GM19395 (cell line): ENCODE measurements around the gene CDH16.
A peak's percentile ranks its signal among the peaks of the same experiment; 100 is the strongest.
"Not testable (repeated sequence)": the region's sequence is repeated elsewhere in the genome, so short reads cannot be mapped to it uniquely, and the experiment has no call there.

ENCODE experiments used
- ATAC-seq: cut with Tn5 transposase; IDR thresholded peaks from one replicate; pipeline ENCODE4 v1.9.1; 2021; ENCODE audit warnings: mild to moderate bottlenecking, moderate library complexity; ENCODE audit not compliant: unreplicated experiment

Gene CDH16

DNA sequence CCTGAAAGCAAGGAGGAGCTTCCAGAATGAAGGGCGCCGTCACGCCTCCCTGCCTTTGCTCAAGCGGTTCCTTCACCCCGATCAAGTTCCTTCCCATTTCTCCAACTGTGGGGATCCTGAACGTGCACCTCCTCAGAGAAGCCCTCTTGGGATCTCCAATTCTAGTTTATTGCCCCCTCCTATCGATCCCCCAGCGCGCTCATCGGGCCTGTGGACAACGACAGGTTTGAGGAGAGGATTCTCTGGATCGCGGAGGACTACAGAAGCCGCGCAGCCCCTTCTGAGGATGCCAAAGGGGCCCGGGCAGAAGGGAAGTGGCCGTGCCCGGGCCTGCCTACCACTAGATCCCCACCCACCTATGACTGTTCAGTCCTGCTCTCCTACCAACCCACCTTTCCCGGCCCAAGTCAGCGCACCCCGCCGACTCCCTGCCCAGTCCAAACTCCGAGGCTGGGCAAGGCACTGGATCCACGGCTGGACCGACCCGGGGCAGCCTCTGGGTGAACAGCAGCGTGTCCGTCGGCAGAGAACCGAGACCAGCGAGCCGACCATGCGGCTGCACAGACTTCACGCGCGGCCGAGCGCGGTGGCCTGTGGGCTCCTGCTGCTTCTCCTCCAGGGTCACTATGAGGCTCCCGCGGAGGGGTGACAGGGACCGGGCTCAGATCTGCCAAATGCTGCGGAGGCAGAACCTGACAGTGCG lies 29.6 kb upstream of the CDH16 start:
- ATAC-seq = no peak

DNA sequence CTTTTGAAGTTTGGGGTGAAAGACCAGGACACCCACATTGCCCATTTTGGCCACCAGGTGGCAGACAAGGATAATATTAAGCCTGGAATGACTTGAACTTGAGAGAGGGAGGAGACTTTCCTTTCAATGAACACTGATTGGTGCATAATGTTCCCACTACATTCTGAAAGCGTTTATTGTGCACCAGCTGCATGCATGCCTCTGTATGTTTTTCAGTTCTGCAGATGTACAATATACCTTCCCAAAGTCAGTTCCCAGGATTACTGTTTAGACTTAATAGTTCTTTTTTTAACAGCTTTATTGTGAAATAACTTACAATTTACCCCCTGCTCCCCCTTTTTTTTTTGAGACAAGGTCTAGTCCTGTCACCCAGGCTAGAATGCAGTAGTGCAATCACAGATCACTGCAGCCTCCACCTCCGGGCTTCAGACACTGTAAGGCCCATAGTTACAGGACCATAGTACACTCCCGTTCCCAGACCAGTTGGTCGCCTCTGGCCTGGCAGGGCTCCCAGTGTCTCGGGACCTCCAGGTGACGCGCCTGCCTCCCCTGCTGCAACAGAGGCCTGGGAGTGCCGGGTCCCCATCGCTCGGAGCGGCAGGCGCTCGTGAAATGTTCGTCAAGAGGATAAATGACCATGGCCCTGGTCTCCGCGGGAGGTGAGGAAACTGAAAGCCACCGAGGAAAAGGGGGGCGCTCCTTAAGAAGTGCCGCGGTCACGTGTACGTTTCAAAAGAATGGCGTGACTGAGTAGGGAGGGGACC lies 28.8 kb upstream of the CDH16 start:
- peak; percentile 79 for ATAC-seq

DNA sequence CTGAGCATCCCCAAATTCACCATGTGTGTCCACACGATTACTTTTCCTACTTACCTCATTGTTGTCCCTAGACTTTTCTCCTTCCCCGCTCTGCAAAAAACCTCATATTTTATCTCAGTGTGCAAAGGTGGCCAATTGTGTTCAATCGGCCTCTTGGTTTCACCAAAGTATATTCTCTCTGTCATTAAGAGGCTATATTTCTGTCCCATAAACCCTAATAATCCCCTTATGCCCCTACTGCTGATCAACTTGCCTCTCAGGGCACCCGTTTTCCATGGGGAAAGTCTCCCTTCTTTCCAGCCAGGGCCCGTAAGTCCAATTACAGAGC lies 28.3 kb upstream of the CDH16 start:
- no peak for ATAC-seq

DNA sequence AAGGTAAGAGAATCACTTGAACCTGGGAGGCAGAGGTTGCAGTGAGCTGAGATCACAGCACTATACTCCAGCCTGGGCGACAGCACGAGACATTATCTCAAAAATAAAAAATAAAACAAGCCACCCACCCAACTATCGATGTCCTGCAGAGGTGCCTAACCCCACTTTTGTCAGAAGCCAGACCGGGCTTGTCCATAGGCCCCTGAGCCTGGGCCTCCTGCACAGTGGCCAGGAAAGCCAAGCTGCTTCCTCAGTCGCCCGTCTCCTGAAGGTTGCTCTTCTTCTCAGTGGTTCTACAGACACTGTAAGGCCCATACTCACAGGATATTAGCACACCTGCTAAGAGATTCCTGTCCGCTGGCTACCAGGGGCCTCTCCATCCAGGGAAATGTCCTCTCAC lies 27.9 kb upstream of the CDH16 start:
- ATAC-seq = no peak

DNA sequence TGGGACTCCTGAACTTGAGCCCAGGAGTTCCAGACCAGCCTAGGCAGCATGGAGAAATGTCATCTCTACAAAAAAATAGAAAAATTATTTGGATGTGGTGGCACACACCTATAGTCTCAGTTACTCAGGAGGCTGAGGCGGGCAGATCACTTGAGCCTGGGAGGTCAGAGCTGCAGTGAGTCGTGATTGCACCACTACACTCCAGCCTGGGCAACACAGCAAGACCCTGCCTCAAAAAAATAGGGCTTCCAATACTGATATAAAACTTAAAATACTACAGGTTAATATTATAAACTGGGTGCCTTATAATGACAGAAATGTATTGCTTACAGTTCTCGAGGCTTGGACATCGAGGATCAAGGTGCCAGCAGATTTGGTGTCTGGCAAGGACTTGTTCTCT lies 27.3 kb upstream of the CDH16 start:
- ATAC-seq = no peak

DNA sequence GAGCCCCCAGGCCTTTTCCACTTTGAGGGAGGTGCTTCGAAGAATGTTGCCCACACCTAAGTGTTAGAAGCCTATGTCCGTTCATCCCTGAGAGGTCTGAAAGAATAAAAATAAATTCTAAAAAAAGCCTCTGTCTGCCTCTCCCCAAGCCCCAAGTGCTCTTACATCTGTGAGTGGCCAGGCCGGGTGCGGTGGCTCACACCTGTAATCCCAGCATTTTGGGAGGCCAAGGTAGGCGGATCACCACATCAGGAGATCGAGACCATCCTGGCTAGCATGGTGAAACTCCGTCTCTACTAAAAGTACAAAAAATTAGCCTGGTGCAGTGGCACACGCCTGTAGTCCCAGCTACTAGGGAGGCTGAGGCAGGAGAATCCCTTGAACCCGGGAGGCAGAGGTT lies 26.3 kb upstream of the CDH16 start:
- ATAC-seq = not testable (repeated sequence)

DNA sequence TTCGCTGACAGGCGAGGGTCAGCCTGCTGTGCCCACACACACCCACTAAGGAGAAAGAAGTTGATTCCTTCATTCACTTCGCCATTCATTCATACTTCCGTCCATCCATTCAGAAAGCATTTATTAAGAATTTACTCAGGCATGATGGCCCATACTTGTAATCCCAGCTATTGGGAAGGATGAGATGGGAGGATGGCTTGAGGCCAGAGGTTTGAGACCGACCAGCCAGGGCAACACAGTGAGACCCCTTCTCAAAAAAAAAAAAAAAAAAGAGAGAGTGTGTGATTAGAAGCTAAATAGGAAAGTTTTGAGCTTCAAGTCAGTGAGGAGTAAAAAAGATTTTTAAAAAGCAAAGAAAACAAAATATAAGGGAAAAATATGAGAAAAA lies 25.4 kb upstream of the CDH16 start:
- ATAC-seq = no peak

DNA sequence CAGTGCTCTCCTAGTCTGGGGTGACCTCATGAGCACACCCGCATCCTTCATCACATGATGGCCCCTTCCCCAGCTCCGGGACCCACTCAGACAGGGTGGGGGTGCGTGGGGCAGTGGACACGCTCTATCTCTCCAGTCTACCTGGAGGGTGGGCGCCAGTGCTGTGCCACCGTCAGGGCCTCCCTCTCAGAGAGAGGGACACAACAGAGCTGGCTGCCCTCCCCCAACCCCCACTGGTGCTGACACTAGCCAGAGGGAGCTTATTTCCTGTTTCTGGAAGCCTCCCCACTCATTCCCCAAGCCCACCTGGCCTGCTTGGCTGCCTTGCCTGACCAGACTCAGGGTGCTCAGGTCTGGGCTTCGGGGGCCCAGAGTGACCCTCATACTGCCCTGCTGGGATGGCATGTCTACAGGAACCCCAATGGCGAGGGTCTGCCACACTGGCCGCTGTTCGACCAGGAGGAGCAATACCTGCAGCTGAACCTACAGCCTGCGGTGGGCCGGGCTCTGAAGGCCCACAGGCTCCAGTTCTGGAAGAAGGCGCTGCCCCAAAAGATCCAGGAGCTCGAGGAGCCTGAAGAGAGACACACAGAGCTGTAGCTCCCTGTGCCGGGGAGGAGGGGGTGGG lies 24.9 kb upstream of the CDH16 start:
- ATAC-seq = no peak

DNA sequence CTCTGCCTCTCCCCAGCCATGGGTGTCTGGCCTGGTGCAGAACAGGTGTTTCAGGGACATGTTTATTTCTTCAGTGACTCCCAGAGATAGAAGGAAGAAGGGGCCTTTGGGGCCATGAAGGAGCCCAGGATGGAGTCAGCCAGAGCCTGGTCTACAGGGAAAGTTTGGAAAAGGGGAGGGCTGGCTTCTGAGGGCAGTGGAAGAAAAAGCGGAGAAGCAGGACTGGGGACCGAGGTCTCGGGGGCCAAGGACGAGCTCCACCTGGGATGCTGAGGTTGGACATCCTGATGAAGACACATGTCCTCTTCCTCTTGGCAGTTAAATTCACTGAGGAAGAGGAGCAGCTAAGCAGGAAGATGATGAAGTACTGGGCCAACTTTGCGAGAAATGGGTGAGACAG lies 24.3 kb upstream of the CDH16 start:
- no peak for ATAC-seq

DNA sequence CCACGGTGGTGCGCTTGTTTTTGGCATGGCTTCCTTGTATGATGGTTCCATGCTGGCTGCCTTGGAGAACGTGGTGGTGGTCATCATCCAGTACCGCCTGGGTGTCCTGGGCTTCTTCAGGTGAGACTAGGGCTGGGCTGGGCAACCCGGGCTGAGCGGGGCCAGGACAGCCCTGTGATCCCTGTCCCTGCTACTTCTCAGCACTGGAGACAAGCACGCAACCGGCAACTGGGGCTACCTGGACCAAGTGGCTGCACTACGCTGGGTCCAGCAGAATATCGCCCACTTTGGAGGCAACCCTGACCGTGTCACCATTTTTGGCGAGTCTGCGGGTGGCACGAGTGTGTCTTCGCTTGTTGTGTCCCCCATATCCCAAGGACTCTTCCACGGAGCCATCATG lies 21.6 kb upstream of the CDH16 start:
- ATAC-seq = no peak

DNA sequence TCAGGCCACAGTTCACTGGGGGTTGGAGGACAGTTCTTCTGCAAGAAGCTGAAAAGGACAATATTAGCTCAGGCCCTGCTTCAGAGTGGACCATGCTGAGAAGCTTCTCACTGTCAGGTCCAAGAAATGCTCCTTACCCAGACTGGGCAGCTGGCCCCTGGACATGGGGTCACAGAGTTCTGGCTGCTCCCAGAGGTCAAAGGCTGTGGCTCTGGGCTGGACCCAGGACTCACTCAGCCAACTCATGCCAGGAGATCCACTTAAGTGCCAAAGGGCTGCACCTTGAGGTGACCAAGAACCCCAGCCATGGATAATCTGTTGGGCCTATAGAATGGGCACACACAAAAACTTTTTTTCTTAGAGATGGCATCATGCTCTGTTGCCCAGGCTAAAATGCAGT lies 20.7 kb upstream of the CDH16 start:
- no peak for ATAC-seq

DNA sequence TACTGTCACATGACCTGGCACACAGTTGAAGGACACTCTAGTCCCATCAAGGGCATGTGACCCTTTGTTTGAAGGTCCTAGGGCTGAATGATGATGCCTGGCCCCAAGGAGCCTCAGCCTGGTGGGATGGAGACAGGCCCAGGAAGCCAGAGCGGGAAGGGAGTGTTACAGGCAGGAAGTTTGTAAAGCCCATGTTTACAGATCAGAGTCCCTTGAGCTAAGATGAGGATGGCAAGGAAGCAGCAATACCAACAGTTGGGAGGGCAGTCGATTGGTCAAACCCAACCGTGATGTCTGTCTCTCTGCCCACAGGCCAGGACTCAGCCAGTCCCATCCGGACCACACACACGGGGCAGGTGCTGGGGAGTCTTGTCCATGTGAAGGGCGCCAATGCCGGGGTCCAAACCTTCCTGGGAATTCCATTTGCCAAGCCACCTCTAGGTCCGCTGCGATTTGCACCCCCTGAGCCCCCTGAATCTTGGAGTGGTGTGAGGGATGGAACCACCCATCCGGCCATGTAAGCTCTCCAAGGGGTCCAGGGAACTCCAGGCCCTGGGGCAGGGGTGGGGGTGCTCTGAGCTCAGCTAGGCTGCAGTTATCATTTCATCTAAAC lies 19.1 kb upstream of the CDH16 start:
- ATAC-seq = no peak

DNA sequence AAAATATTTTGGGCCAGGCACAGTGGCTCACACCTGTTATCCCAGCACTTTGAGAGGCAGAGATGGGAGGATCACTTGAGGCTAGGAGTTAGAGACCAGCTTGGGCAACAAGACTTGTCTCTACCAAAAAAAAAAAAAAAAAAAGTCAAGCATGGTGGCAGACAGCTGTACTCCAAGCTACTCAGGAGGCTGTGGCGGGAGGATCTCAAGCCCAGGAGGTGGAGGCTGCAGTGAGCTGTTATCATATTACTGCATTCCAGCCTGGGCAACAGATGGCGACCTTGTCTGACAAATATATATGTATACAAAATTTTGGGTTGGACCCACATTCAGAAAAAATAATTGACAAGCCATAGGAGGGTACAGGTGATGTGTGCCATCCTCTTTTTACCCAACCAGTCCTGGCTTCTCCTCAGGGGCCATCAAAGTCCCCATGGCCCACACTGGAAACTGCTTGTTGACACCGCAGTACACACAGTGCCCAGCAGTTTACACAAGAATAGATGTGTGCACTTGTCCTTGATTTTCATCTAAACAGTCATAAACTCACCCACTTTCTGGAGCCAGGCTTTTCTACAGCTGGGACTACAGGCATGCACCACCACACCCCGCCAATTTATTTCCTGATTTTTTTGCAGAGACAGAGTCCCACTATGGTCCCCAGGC lies 18.3 kb upstream of the CDH16 start:
- ATAC-seq = no peak

DNA sequence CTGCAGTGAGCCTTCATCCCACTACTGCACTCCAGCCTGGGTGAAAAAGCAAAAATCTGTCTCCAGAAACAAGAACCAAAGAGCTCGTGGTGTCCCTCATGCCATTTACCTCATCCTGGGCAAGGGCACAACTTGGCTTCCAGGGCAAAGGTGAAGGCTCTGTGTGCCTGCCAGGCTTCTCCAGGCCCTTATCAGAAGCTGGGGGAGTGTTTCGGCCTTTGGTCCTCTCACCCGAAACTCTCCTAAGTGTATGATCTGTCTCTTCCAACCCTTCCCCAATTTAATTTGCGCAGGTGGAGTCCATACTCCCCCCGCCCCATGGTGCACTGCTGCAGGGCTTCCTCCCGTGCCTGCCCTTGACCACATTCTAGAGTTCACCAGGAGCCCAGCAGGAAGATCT lies 17.8 kb upstream of the CDH16 start:
- ATAC-seq = no peak

DNA sequence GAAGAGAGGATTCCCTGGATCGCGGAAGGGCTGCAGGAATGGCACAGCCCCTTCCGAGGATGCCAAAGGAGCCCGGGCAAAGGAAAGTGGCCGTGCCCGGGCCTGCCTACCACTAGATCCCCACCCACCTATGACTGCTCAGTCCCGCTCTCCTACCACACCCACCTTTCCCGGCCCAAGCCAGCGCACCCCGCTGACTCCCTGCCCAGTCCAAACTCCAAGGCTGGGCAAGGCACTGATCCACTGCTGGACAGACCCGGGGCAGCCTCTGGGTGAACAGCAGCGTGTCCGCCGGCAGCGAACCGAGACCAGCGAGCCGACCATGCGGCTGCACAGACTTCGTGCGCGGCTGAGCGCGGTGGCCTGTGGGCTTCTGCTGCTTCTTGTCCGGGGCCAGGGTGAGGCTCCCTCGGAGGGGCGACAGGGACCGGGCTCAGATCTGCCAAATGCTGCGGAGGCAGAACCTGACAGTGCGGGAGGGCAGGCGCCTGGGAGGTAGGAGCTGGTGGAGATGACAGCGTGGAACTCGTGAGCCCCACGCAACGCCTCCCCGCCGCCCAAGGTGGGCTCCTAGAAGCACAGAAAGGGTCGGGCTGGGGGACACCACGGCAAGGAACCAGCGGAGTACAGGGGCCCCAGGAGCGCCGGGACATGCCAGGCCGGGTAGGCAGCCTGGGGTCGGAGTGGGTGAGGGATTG lies 16.8 kb upstream of the CDH16 start, which contains the start of gene CES2:
CES2 (plus strand) TSS at position 203 of the 698 bp plus-strand sequence; CDS start at position 323, 120 bp downstream.
- no peak for ATAC-seq

DNA sequence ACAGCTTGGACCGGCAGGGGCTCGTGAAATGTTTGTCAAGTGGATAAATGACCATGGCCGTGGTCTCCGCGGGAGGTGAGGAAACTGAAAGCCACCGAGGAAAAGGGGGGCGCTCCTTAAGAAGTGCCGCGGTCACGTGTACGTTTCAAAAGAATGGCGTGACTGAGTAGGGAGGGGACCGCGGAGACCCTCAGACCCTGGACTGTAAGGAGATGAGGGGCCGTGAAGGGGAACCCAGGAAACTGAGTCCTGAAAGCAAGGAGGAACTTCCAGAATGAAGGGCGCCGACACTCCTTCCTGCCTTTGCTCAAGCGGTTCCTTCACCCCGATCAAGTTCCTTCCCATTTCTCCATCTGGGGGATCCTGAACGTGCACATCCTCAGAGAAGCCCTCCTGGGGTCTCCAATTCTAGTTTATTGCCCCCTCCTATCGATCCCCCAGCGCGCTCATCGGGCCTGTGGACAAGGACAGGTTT lies 16.2 kb upstream of the CDH16 start:
- peak; percentile 18 for ATAC-seq

DNA sequence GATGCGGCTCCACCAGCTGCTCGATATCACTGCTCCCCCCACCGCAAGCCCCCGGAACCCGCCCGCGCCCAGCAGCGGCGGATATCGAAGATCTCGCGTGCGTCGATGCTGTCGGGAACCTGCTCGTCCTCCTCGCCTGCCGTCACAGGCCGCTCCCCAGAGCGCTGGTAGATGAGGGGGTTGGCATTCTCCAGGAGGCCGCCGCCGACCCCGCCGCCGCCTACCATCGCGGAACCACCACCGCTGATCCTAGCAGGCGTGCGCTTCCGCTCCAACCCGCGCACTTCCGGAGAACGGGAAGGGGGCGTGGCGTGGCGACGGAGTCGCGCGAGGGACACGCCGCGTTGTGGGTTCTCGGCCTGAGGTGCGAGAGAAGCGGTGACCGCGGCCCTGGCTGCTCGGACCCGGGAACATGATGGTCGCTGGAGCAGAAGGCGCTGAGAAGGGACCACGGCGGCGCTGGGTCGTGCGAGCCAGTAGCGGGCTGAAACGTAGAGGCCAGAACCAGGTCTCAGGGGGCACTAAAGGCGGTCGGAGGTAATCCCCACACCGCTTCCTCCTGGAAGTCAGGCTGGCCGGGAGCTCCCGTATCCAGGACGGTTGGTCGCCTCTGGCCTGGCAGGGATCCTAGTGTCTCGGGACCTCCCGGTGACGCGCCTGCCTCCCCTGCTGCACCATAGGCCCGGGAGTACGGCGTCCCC lies 15.6 kb upstream of the CDH16 start, which contains the start of gene CIAO2B:
CIAO2B (minus strand) TSS at position 265 of the 701 bp plus-strand sequence; CDS start at position 227, 38 bp downstream.
- peak; percentile 80 for ATAC-seq

DNA sequence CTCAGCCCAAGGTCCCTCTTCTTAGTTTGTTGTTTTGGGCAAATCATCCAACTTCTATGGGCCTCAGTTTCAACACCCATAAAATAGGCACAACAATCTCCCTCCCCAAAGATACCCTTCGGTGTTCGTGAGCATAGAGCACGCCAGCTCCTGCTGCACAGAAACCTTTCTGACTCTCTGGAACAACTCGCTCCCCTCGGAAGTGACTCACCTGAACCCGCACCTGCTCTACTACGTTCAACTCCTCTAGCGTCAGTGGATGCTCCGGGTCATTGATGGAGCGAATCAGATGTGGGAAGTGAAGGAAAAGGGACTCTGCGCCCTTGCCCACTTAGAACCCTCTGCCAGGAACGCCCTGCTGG lies 15.1 kb upstream of the CDH16 start:
- peak; percentile 23 for ATAC-seq

DNA sequence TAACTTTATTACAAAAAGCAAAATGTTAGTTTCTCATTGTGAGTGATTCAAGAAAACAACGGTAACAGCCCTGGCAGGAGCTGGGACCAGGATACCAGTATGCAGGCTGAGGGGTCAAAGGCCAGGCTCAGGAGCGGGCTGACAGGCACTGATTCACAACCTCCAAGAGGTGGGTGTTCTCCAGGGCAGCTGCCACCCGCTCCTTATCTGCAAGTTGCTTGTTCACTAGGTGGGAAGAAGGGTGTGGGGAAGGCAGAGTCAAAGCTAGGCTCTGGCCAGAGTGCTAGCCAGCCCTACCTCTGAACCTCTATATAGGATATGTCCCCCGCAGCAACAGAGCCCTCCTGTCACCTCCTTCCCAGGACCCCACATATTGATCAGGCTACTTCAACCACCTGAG lies 13.4 kb upstream of the CDH16 start:
- no peak for ATAC-seq

DNA sequence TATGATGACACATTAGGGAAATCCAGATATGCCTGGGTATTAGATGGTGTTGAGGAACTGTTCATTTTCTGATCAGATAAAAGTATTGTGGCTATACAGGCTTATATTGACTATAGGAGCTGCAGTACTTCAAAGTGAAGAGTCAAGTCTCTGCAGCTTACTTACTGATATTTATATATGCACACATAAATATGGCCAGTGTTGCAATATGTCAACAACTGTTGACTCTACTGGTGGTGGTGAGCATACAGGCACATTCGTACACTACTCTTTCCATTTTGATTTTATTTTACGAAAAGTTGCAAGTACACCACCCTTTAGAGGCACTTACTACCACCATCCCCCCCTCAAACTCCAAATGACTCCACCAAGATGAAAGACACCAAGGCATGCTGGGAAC lies 13.0 kb upstream of the CDH16 start:
- ATAC-seq = no peak
